KMS-11 (cell line): ENCODE data around the gene MAP3K9.

Source experiments
- H2AFZ ChIP-seq: fragments of 200-600 bp; sonication (generic); 2 replicates; pipeline ENCODE4 v1.6.1; 2016; ENCODE audit warnings: antibody characterized with exemption, mixed run types, low read depth
- H3K27ac ChIP-seq: fragments of 200-600 bp; sonication (generic); 2 replicates; pipeline ENCODE4 v1.6.1; 2016; ENCODE audit warnings: mild to moderate bottlenecking, mixed run types
- H3K27me3 ChIP-seq: fragments of 200-600 bp; sonication (generic); 2 replicates; pipeline ENCODE4 v1.6.1; 2017; ENCODE audit warnings: mild to moderate bottlenecking, low read depth, mixed run types, moderate library complexity; ENCODE audit not compliant: insufficient read depth
- H3K36me3 ChIP-seq: fragments of 200-600 bp; sonication (generic); 2 replicates; pipeline ENCODE4 v1.6.1; 2017; ENCODE audit warnings: mild to moderate bottlenecking, mixed run types; ENCODE audit not compliant: insufficient read depth
- H3K4me1 ChIP-seq: fragments of 200-600 bp; sonication (generic); 2 replicates; pipeline ENCODE4 v1.6.1; 2016; ENCODE audit warnings: mild to moderate bottlenecking, low read depth, mixed run types; ENCODE audit not compliant: poor library complexity, severe bottlenecking
- H3K4me2 ChIP-seq: fragments of 200-600 bp; sonication (generic); 2 replicates; pipeline ENCODE4 v1.7.0; 2016; ENCODE audit warnings: mild to moderate bottlenecking, mixed run types
- H3K4me3 ChIP-seq: fragments of 200-600 bp; sonication (generic); IDR thresholded peaks from 2 replicates; pipeline ENCODE4 v1.6.1; 2017; ENCODE audit warnings: low read depth, low read length, mixed read lengths; ENCODE audit not compliant: insufficient read depth
- H3K79me2 ChIP-seq: fragments of 200-600 bp; sonication (generic); 2 replicates; pipeline ENCODE4 v1.6.1; 2016; ENCODE audit warnings: low read depth, mixed run types; ENCODE audit not compliant: insufficient read depth
- H3K9ac ChIP-seq: fragments of 200-600 bp; sonication (generic); 2 replicates; pipeline ENCODE4 v1.6.1; 2016; ENCODE audit warnings: mild to moderate bottlenecking, mixed run types
- H4K20me1 ChIP-seq: fragments of 200-600 bp; sonication (generic); 2 replicates; pipeline ENCODE4 v1.6.1; 2016; ENCODE audit warnings: mild to moderate bottlenecking, mixed run types; ENCODE audit not compliant: insufficient read depth
- CTCF ChIP-seq: fragments of 200-600 bp; sonication (generic); conservative IDR thresholded peaks from 2 replicates; pipeline ENCODE4 v1.6.1; 2017; ENCODE audit warnings: low read depth, mild to moderate bottlenecking, antibody characterized with exemption, low read length, moderate library complexity, mixed read lengths

Gene MAP3K9

GRCh38 chr14:70830998-70831781 is 21.9 kb upstream of the MAP3K9 start:
- H3K4me2 ChIP-seq: no peak overlapping the region
- H2AFZ ChIP-seq: no peak overlapping the region
- H3K4me3 ChIP-seq: no peak overlapping the region
- no peak overlapping the region for H3K27ac ChIP-seq
- TF ChIP-seq CTCF: no peak
- no peaks in the 10 kb centered on the region for H4K20me1 ChIP-seq
- H3K36me3 ChIP-seq: no peaks in the 10 kb centered on the region
- no peaks in the 10 kb centered on the region for H3K79me2 ChIP-seq
- H3K9ac ChIP-seq: no peak overlapping the region
- no peaks in the 10 kb centered on the region for H3K27me3 ChIP-seq
- H3K4me1 ChIP-seq: no peaks in the 10 kb centered on the region

GRCh38 chr14:70828188-70828587 is 18.9 kb upstream of the MAP3K9 start:
- H3K79me2 ChIP-seq: no peaks in the 10 kb centered on the region
- no peak overlapping the region for H2AFZ ChIP-seq

GRCh38 chr14:70827752-70828151 is 18.4 kb upstream of the MAP3K9 start:
- no peak for TF ChIP-seq CTCF
- no peaks in the 10 kb centered on the region for H4K20me1 ChIP-seq
- H3K36me3 ChIP-seq: no peaks in the 10 kb centered on the region
- no peak overlapping the region for H2AFZ ChIP-seq
- no peaks in the 10 kb centered on the region for H3K27me3 ChIP-seq
- no peaks in the 10 kb centered on the region for H3K4me1 ChIP-seq
- H3K79me2 ChIP-seq: no peaks in the 10 kb centered on the region
- H3K4me3 ChIP-seq: no peak overlapping the region
- H3K27ac ChIP-seq: no peak overlapping the region
- H3K4me2 ChIP-seq: no peak overlapping the region
- no peak overlapping the region for H3K9ac ChIP-seq

More at GRCh38 chr14:70828188-70828587, 18.9 kb upstream of the MAP3K9 start:
- Histone ChIP-seq H3K27ac (no peak overlapping the region), H3K36me3 (no peaks in the 10 kb centered on the region), H3K4me2 (no peak overlapping the region), H3K27me3 (no peaks in the 10 kb centered on the region), H3K4me1 (no peaks in the 10 kb centered on the region), H3K4me3 (no peak overlapping the region), H4K20me1 (no peaks in the 10 kb centered on the region), H3K9ac (no peak overlapping the region)
- TF ChIP-seq CTCF: no peak

- H3K4me2 ChIP-seq: no peak overlapping the region
- H3K27me3 ChIP-seq: no peaks in the 10 kb centered on the region
- no peak overlapping the region for H3K4me3 ChIP-seq
- no peaks in the 10 kb centered on the region for H3K36me3 ChIP-seq
- no peak overlapping the region for H2AFZ ChIP-seq
- H3K27ac ChIP-seq: no peak overlapping the region
- no peak for TF ChIP-seq CTCF
- H3K79me2 ChIP-seq: no peaks in the 10 kb centered on the region
- no peaks in the 10 kb centered on the region for H3K4me1 ChIP-seq
- H4K20me1 ChIP-seq: no peaks in the 10 kb centered on the region
- H3K9ac ChIP-seq: no peak overlapping the region
Observed at GRCh38 chr14:70827347-70827746, 18.0 kb upstream of the MAP3K9 start.
